Psoas muscle (tissue), 8 donors: ENCODE data around the gene DOP1A. TPM values are rescaled to one million over a fixed set of nuclear protein-coding genes. Genes with fewer than 3 reads are reported as not detected.

Experiments
- ATAC-seq, 4 donors: fragments of 200-7000 bp; cut with Tn5 transposase; one replicate each; pipeline ENCODE4 v1.9.1; 2020; ENCODE audit warnings: moderate library complexity in 3 of 4, mild to moderate bottlenecking in 2 of 4
- DNase-seq, 2 donors: peaks; one replicate each; pipeline ENCODE4 v3.0.0-alpha.2; 2020
- H3K27ac ChIP-seq: fragments of 200-600 bp; one replicate; pipeline ENCODE4 v1.8.0; 2022
- H3K27me3 ChIP-seq, 3 donors: fragments of 200-600 bp in 1 of 3; one replicate each; pipeline versions ENCODE4 v1.6.1 to v1.8.0; 2013 to 2022; ENCODE audit warnings: low read length in 2 of 3, mild to moderate bottlenecking in 2 of 3, moderate library complexity in 1 of 3; ENCODE audit not compliant: insufficient read depth in 3 of 3
- H3K36me3 ChIP-seq, 2 donors: fragments of 200-600 bp in 1 of 2; one replicate each; pipeline versions ENCODE4 v1.6.1 to v1.8.0; 2013 to 2022; ENCODE audit warnings: low read depth in 1 of 2, mild to moderate bottlenecking in 1 of 2, moderate library complexity in 1 of 2; ENCODE audit not compliant: insufficient read depth in 1 of 2
- H3K4me1 ChIP-seq: fragments of 200-600 bp; one replicate; pipeline ENCODE4 v1.8.0; 2022
- H3K4me3 ChIP-seq: fragments of 200-600 bp; one replicate; pipeline ENCODE4 v1.8.0; 2022; ENCODE audit warnings: mild to moderate bottlenecking
- H3K9me3 ChIP-seq: fragments of 200-600 bp; one replicate; pipeline ENCODE4 v1.8.0; 2022
- WGBS, 3 donors: extraction: QIAGEN DNeasy Blood & Tissue Kit; methylation state at CpG; one replicate each; pipeline versions ENCODE4 v1.1.6 to v1.1.7; 2013; 5-methylcytosine and 5-hydroxymethylcytosine counted together
- intact Hi-C, 2 donors: fragments of 100-400 bp; cut with DNase I; formaldehyde crosslinking; loops; one replicate each; pipeline versions ENCODE4 v1.11.0 to v1.14.2; 2022
- polyA plus RNA-seq, 3 donors: library from polyadenylated mRNA; stranded (reverse); fragments of 200-250 nt; gene quantifications; one replicate each; pipeline ENCODE4 v1.2.3, GENCODE V29; 2013
- total RNA-seq, 4 donors: library from RNA; stranded (reverse); fragmentation: NEBNext Ultra II Directional in 2 of 4; extraction: Animal tissue kit (Norgen Biotek cat#: 25700) in 2 of 4; gene quantifications; one replicate each; pipeline versions ENCODE4 v1.2.1 to v1.2.4, GENCODE V29; 2021 to 2023
- TF ChIP-seq, protein P1 (sequence below): fragments of 200-600 bp; IDR thresholded peaks from one replicate; pipeline ENCODE4 v1.8.0; 2022; ENCODE audit warnings: antibody characterized with exemption
- donor health status: healthy with polysubstance abuse.
- donor health status: DM: no; HTN: no; CAD: no; lungs with moderate emphysema.
- donor health status: Bipolar disorder and iron deficiency.
- donor health status: healthy.
- donor health status: DM: yes; HTN: yes; CAD: no.
- donor health status: DM: no; HTN: no; CAD: no.
- donor health status: DM: no; HTN: no; CAD: no.
- donor health status: DM: yes; HTN: yes; CAD: no.

The DOP1A gene
- total and polyA plus RNA-seq, 7 donors = 2.1 to 14.0 (median 12.7) TPM

DNA sequence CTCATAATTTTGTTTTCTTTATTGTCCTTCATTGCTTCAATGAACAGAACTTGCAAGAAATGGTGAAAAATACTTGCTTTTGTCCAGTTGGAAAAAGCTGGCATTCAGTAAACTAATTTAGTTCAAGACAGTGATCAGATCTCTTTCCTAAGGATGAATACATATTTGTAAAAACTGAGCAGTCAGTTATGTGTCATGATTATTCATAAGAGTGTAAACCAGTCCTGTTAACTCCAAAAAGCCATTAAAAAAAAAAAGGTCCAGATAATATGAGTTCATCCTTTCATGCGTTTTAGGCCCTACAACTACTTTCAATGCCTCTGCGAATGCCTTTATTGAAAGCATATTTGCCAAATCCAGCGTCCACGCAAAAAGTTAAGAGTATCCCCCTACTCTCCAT, 125.0 kb downstream of the DOP1A start:
- DNase-seq (no peak), ATAC-seq (no peak)
- H3K36me3 ChIP-seq = peaks cover 10 to 35% of the 10 kb centered on the region in 2 donors
- peaks cover 7% of the 10 kb centered on the region for H3K4me1 ChIP-seq
- TF ChIP-seq, protein P1, sequence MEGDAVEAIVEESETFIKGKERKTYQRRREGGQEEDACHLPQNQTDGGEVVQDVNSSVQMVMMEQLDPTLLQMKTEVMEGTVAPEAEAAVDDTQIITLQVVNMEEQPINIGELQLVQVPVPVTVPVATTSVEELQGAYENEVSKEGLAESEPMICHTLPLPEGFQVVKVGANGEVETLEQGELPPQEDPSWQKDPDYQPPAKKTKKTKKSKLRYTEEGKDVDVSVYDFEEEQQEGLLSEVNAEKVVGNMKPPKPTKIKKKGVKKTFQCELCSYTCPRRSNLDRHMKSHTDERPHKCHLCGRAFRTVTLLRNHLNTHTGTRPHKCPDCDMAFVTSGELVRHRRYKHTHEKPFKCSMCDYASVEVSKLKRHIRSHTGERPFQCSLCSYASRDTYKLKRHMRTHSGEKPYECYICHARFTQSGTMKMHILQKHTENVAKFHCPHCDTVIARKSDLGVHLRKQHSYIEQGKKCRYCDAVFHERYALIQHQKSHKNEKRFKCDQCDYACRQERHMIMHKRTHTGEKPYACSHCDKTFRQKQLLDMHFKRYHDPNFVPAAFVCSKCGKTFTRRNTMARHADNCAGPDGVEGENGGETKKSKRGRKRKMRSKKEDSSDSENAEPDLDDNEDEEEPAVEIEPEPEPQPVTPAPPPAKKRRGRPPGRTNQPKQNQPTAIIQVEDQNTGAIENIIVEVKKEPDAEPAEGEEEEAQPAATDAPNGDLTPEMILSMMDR = no peak
- H3K9me3 ChIP-seq = no peaks in the 10 kb centered on the region
- H3K27me3 ChIP-seq = no peaks in the 10 kb centered on the region
- WGBS, 3 donors = 1 to 4% (median 1%) methylated on average over 4 of the region's 4 CpGs
- intact Hi-C loops = loop anchor here in 1 of 2 donors (5.0 kb wide), 1 partner anchor 125 kb away; the partner anchor contains the start of genes DOP1A and UBE3D
- peak overlapping the region; percentile 88 for H3K27ac ChIP-seq
- H3K4me3 ChIP-seq = peak overlapping the region; percentile 97

DNA sequence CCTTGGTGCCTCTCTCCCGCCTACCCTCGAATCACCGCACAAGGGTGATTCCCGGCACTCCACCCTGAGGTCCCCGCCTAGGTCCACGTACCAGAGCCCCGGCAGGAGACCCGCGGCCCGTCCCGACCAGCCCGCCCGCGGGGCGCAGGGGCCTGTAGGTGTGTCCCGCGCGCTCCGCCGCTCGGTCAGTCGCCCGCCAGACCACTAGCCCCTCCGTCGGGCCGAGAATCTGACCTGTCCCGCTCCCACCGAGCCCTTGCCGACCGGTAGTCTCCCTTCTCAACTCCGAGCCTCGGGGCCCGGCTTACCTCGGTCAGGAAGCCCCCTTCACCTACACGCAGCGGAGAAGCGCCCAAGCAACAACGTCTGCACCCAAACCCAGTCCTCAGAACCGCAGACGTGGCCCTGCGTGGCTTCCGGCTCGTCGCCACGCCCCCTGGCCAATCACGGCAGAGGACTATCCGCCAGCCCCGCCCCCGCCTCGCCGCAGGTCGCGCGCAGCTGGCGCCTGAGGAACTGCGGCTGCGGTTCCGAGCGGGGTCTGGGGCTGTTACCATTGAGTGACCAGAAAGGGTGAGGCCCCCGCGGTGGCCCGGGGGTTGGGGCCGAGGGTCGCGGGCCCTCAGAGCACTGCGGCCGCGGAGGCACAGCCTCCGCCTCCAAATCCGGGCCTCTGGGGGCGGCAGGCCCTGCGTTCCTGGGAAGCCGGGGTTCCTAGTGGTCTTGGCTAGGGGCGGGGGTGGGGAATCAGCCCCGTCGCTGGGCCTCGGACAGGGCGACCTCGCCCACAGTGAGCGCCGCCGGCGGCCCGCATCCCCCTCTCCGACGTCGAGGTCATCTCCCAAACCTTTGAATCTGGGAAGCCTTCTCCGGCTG, 125.6 kb downstream of the DOP1A start, which contains the start of the genes PGM3 and RWDD2A:
Gene PGM3 (minus strand): TSS at position 395 of the 876 bp plus-strand sequence. CDS start 2,253 bp downstream, outside the sequence.
Gene RWDD2A (plus strand): TSS at position 487 of the 876 bp plus-strand sequence. CDS start 1,095 bp downstream, outside the sequence.
- no peaks in the 10 kb centered on the region for H3K27me3 ChIP-seq
- DNase-seq (peak; percentile 92), ATAC-seq (peak; percentile 98 to 99 (median 98))
- H3K4me1 ChIP-seq = peaks cover 7% of the 10 kb centered on the region
- H3K27ac ChIP-seq = peak within 1 kb of the TSS; percentile 88
- peak within 1 kb of the TSS; percentile 97 for H3K4me3 ChIP-seq
- intact Hi-C loops = loop anchor here in 1 of 2 donors (5.0 kb wide), 1 partner anchor 126 kb away; the partner anchor contains the start of genes DOP1A and UBE3D
- WGBS, 3 donors = 0 to 1% (median 0%) methylated on average over 77 to 88 of the region's 88 CpGs
- peaks cover 10 to 38% of the 10 kb centered on the region in 2 donors for H3K36me3 ChIP-seq
- TF ChIP-seq, protein P1 = no peak
- H3K9me3 ChIP-seq = no peaks in the 10 kb centered on the region

DNA sequence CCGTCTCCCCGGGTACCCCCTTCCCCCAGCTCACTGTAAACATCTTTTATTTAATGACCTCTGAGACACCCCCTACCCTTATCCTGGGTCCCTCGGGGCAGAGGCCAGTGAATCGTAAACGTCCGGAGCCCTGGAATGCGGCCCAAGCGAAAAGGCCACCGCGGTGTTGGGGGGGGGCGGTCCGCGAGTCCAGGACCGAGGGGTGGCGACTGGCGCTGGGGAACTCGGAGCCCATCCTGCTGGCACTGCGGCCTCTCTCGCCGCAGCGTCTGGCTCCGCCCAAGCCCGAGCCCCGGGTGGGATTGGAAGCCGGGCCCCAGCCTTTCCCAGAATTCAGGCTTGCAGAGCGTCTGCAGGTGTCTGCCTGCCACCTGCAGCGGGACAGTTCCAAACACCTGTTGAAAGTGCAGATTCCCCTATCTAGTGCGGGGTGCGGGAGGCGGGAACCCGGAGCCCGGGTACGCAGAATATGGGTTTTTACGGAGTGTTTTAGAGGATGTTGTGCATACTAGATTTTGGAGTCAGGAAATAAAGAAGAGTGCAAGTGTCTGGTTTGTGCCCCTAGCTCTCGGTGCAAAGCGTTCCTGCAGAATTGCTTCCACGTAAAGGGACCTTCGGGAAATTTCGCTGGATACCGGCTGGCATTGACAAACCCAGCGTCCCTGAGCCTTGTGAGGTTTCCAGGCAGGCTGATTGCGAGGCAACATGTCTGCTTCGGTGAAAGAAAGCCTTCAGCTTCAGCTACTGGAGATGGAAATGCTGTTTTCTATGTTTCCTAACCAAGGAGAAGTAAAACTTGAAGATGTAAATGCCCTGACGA, 126.5 kb downstream of the DOP1A start:
- Histone ChIP-seq H3K4me3 (peak overlapping the region; percentile 97), H3K9me3 (no peaks in the 10 kb centered on the region), H3K27me3 (no peaks in the 10 kb centered on the region), H3K36me3 (peaks cover 10 to 32% of the 10 kb centered on the region in 2 donors), H3K27ac (peak overlapping the region; percentile 88), H3K4me1 (peaks cover 7% of the 10 kb centered on the region)
- intact Hi-C loops = loop anchor here in 1 of 2 donors (5.0 kb wide), 1 partner anchor 127 kb away; the partner anchor contains the start of genes DOP1A and UBE3D
- ATAC-seq (peak; percentile 51 to 71 (median 56)), DNase-seq (peak; percentile 45 to 65)
- 1 to 3% (median 3%) methylated on average over 43 to 44 of the region's 44 CpGs for WGBS, 3 donors
- TF ChIP-seq, protein P1 = no peak

DNA sequence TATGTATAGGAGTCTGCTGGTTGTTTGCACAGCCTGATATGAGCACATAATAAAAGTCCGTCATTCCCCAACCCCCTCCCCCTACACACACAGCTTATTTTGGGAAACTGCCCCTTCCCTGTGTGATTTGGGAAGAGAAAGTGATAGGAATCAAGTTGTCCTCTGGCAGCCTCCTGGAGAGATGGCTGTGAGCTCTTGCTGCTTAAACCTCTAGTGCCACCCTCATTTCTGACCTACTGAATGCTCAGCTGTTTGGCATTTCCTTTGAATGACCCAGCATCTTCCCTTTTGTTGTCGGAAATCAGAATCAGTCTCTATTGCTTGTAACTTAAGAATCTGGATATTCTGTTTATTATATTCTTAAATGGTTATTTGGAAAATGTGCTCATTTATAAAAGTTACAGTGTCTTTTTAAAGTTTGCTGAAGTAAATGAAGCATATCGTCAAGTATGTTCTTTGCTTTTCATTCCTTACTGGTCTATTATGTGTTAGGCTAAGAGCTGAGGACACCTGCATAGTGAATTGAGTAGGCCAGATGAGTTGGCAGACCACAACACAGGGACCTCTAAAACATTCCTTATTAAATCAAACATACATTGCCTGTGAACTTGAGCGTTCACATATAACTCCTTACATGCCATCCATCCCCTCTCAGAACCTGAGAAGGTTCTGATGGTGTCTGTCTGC, 131.2 kb downstream of the DOP1A start:
- Histone ChIP-seq H3K27ac (peak overlapping the region; percentile 36), H3K4me1 (peaks cover 3% of the 10 kb centered on the region), H3K36me3 (peaks cover 5 to 32% of the 10 kb centered on the region in 2 donors), H3K27me3 (no peaks in the 10 kb centered on the region), H3K9me3 (no peaks in the 10 kb centered on the region), H3K4me3 (no peak overlapping the region)
- 85 to 94% (median 91%) methylated on average over 4 of the region's 4 CpGs for WGBS, 3 donors
- intact Hi-C loops = no loop called here
- TF ChIP-seq, protein P1 = no peak
- no peak for DNase-seq
- no peak for ATAC-seq
